NT2/D1 (cell line): Measurements from ENCODE around the gene DCBLD2.

Experiments
- YY1 ChIP-seq: IDR thresholded peaks from 2 replicates; pipeline ENCODE4 v1.6.1; 2011; ENCODE audit not compliant: insufficient read length, insufficient read depth
- ZNF274 ChIP-seq: IDR thresholded peaks from 2 replicates; pipeline ENCODE4 v1.6.1; 2011; ENCODE audit warnings: mild to moderate bottlenecking, low read depth, low read length

GRCh38 chr3:98775459-98776139, 125.9 kb downstream of the DCBLD2 start:
- TF ChIP-seq ZNF274, result no peak
- no peak for TF ChIP-seq YY1
